ENCODE results near the gene UACA.

The UACA gene

DNA sequence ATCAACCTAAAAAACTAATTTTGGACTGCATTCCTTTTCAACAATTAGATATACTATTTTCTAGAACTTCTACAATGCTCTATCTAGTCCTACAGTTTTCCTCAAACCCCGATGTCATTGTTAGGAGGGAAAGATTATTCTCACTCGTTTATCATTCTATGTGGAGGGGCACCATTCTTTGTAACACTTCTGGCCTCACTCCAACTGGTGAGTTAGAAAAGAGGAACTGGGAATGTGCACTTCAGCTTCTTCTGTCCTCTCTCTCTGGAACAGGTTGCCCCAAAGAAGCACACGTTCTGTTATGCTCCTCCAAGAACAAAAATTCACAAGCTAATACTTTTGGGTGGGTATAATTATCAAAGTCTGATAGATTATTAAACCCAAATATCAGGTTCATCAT, 137.9 kb downstream of the UACA start:
- DNase-seq: peak; percentile 56 to 65 (median 58)

DNA sequence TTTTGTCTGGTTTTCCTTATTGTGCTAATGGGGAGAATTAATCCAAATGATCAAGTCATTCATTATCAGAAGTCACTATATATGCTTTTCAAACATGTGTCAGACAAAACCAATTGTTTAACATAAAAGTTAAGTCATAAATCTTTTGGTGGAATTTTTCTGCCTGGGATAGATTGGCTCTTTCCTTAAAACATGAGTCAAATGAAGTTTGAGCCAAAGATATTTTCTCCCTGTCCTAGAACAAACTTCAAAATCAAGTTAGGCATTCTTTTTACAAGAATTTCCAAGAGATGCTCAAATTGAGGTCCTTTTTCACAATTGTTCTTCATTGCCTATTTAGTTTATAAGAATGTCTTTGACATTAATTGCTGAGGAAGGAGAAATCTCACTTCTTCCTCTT, 138.3 kb downstream of the UACA start:
- no peak for DNase-seq

DNA sequence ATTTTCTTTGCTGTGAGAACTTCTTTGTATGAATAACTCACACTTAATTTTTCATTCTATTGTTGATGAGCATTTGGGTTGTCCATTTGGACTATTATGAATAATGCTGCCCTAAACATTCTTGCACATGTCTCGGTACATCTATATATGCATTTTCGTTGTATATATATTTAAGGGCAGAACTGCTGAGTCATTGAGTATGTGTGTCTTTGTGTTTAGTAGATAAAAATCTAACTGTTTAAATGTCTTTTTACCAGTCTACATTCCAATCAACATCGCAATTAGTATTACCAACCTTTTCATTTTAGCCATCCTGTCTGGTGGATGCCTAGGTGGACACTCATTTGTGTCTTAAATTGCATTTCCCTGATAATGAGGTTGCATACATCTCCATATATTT, 144.4 kb downstream of the UACA start:
- no peak for DNase-seq

DNA sequence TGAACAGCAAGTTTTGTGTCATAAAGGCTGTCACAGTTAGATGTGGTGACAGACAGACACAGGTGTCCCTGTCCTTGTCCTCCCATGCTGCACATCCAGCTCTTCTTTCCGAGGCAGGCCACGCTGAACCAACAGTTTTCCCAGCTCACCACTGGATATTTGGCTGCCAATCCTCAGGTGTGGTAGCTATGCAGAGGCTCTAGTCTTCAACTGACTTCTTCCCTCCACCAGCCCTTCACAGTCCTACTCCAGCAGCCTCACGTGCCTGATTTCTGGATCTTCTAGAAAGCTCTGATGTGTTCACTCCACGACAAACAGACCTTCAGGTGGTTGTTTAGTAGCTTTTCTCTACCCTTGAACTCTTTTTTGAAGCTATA, 145.5 kb downstream of the UACA start:
- DNase-seq: no peak

DNA sequence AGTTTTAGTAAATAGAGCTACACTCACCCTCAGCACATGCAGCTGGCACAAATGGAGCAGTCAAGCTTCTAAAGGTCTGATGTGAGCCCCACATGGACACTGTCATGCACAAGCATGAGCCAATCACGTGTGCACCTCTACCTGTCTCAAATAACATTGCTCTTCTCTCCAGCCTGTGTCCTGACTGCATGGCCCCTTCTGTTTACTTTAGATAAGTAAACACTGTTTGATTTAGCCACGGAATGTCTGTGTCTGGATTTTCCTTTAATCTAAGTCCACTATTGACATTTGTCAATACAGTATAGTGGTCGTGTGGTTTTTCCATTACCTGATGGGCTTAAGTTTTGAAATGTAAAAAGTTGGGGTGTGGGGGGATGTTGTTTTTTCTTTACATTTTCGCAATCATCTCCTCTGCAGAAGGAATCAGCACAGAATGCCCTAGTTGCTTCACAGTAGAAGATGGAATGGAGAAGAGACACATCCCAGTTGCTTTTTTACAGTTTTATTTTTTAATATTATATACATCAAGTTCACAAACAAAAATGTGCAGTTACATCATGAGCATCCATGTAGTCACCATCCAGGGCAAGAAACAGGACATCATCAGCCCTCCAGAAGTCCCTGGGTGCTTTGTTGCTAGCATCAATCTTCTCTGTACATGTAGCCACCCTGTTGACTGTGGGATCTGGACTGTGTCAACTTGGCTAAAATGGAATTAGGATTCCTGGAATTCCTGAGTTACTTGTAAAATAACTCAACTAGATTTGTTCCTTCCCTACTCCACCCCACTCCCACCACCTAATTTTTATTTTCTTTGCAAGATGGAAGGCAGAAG, 146.1 kb downstream of the UACA start:
- DNase-seq: no peak

DNA sequence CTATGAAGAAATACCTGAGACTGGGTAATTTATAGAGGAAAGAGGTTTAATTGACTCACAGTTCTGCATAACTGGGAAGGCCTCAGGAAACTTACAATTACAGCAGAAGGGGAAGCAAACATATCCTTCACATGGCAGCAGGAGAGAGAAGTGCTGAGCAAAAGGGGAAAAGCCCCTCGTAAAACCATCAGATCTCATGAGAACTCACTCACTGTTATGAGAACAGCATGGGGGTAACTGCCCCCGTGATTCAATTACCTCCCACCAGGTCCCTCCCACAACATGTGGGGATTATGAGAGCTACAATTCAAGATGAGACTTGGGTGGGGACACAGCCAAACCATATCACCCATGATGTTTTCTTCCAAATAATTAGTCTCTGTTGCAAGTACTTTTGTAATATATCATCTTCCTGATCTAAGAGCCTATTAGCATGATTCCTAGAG, 147.0 kb downstream of the UACA start:
- DNase-seq: peak; percentile 35 to 61 (median 47)

DNA sequence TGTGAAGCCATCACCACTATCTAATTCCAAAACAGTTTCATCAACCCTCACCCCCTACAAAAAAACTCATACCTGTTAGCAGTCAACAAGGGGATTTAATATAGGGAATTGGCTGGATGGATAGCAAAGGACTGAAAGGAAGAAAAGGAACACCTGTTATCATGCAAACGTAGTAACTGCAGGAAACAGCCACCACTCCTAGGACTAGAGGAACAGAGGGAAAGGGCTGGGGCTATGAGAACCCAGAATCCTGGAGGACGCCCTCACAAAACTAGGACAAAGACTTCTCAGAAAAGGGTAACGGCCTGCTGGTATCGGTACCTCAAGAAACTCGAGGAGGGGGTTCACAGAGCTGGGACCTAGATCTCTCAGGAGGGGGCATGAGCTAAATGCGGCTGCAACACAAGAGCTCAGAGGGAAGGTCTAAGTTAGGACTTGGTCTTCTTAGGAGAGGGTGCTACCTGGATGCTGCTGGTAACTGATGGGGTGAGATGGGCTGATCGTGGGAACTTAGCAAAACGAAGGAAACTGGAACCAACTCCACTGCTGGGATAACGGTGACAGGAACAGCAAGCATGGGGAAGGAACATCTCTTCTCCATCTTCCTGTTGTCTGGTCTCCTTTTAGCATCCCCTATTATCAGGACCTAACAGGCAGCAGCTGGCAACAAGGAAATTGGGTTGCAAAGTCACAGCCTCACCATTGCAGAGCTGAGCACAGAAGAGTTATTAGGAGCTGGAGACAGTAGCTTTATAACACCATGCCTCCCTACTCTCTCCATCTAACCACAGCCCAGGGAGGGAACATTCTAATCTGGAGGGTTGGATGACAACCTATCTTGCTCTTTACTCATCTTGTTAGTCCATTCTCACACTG, 147.7 kb downstream of the UACA start:
- DNase-seq: peak in 1 of 3 donors; percentile 25

DNA sequence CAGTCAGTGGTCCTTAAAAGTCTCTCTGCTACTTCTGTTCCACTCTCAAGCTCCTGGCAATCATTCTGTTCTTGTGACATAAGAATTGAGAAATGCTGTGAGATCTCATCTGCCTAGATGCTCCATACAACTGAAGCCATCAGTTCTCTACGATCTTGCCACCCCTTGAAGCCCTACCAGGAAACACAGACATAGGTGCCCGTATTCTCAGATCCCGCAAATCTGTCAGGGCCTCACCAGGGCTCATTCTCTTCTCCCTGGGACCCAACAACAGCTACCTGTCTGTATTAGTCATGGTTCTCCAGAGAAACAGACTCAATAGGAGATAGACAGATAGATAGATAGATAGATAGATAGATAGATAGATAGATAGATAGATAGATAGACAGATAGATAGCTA, 149.1 kb downstream of the UACA start:
- DNase-seq: no peak

DNA sequence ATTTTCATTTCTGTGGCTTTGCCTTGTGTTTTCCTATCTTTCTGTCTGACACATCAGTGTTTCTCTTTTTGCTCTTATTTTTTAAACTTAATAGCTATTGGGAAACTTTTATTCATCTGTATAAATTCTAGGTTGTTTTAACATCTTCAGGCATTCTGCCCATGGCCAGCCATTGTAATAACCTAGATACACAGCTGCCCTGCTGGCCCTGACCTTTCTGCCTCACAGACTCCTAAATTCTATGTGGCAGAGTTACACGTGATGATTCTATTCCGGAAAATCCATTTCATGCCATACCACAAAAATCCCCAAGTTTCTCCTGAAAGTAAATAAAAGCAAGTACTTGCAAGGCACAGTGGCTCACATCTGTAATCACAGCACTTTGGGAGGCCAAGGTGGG, 150.1 kb downstream of the UACA start:
- DNase-seq: peak; percentile 32 to 60 (median 38)

DNA sequence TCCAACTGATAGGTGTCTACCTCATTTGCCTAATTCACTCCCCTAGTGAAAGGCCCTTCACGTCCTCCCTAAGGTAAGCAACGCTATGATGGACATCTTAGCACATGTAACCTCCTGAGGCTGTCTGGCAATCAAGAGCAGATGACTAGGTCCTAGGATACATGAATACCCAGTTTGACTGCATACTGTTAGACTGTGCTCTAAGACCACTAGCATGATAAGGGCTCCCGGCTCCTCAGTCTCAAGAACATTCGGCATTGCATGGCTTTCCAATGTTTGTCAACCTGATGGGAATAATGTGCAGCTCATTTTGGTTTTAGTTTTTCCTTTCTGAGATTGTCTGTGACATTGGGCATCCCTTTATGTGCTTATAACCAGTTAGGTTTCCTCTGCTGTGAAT, 152.1 kb downstream of the UACA start:
- DNase-seq: no peak

DNA sequence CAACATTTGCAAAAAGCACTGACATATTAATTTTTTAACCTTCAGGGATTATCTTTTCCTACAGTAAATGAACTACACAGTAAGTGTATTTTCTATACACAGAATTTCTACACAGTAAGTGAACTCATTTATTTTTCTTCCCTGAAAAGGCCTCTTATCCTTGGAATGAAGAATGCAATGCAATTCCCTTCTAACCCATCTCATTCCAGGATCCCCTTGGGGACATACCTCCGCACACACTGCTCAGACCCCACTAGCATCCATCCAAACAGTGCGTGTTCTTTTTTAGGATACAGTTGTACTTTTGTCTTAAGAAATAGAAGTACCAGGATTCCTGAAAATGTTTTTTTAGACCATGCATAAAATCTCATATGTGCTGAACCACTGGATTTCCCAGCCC, 152.8 kb downstream of the UACA start:
- DNase-seq: no peak

DNA sequence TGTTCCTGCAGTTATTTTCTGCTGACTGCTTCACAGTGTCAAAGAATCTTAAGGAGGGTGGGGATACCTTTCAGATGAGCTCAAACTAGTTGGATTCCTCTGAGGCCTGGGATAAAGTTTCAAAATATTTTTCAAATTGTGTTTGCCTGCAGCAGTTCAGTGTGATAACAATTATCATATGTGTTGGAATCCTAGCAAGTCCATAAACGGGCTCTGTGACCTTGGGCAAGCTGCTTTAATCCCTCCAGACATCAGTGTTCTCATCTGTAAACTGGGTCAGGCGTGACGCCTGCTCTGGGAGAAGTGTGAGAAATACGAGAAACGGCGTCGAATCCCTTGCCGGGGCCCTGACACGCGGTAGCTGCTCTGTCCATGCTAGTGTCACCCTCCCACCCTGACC, 153.5 kb downstream of the UACA start:
- no peak for DNase-seq

DNA sequence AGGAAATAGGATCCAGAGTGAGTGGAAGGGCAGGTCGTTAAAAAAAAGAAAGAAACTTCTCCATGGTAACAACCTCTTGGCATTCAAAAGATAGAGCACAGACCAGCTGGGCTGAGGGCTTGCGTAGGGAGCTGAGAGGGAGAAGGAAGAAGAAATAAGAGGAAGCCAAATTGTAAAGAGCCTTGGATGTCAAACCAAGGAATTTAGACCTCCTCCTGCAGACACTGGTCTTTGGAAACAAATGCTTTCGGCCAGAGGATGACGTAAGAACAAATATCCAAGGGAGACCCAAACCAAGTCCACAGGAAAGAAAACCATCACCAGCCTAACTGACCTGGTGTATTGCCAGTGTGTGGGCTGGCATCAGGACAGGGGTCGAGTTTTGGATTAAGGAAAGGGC, 155.2 kb downstream of the UACA start:
- no peak for DNase-seq

DNA sequence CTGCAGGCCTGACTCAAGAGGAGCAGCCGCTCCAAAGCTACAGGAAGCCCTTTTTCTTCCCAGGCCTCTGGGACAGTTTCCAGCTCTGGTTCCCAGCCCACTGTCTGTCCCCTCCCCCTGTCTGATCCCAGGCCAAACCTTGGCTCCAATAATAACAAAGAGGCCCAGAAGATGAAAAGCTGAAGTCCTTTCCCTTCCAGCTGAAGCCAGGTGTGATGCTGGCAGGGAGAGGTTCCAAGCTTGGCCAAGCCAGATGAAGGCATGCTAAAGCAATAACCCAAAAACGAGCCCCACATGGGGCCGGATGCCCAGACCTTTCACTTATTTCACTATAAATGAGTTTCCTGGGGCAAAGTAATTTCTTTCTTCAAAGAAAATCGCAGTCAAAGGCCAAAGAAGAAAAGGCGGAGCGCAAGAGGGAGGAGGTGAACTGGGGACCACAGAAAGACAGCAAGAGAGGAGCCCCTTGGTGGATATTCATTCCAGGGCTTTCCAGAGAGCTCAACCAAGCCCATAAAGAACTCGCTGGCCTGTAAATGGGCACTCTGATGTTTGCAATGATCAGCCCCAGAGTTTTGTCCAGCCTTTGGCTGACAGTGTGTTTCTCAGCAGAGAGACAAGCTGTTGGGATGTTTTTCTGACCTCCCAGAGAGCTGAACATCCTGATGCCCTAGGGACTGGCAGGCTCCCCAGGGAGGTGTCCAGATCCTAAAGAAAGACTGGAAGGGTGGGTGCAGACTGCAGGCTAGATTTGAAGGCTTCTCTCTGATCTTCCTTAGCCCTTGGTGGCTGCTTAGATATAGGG, 157.6 kb downstream of the UACA start:
- DNase-seq: no peak

DNA sequence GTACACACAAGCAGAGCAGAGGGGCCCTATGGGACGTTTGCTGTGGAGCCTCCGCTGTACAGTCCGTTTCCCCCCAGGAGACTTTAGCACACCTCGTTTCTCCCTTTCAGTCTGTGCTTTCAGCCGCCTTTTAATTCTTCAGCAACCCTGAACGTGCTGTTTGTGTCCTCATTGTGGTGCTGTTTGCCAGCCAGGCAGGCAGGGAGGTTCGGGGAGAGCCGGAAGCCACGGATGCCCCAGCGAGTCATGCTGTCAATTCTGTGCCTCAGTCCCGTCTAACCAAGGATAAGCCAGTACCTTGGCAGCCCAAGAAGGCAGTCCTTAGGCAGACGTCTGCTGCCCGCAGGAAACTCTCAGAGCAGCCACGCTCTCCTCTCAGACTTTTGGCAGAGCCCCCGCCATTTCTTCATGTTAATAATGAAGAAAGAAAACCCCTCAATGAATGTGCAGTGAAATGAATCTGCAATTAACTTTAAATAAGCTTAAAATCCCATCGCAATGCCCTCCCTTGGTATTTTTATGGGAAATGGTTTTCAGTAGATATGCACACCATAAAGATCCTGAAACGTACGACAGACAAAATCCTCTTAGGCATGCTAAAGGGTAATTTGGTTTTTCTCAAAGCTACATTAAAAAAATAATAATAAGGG, 158.6 kb downstream of the UACA start:
- no peak for DNase-seq
